H1 (cell line): ENCODE measurements around the gene GFI1B. TPM values are rescaled to one million over a fixed set of nuclear protein-coding genes. Genes with fewer than 3 reads are reported as not detected.

Source experiments
- CTCF ChIA-PET: fragments of 300-600 bp; sonication (Branson Sonifier 250); formaldehyde crosslinking; loops from one replicate; lab custom pipeline; 2021; ENCODE audit not compliant: partially characterized antibody; lab: Charles Lee
- POLR2A ChIA-PET: fragments of 300-600 bp; sonication (Branson Sonifier 250); formaldehyde crosslinking; loops from one replicate; lab custom pipeline; 2021; ENCODE audit warnings: inconsistent platforms; ENCODE audit not compliant: partially characterized antibody; lab: Charles Lee
- DNase-seq, 2 experiments: peaks; one replicate each; pipeline versions ENCODE4 v3.0.0 to v3.0.0-alpha.2; 2010 to 2022; ENCODE audit warnings: low spot score in 2 of 2, low read depth in 1 of 2, mixed read lengths in 1 of 2
- FAIRE-seq: peaks from 2 replicates; lab custom pipeline; 2011; peaks lifted over from hg19 to GRCh38; lab: Jason Lieb, UNC
- H2AFZ ChIP-seq: 2 replicates; pipeline ENCODE4 v1.8.1; 2012; ENCODE audit warnings: low read length, inconsistent platforms
- H2AK5ac ChIP-seq: 2 replicates; pipeline ENCODE4 v1.6.1; 2013; ENCODE audit warnings: low read depth, low read length
- H2BK120ac ChIP-seq: replicated peaks from 2 replicates; pipeline ENCODE3; 2013; ENCODE audit warnings: low read depth, low read length, inconsistent platforms
- H2BK12ac ChIP-seq: 2 replicates; pipeline ENCODE4 v1.6.1; 2013; ENCODE audit warnings: low read depth, low read length
- H2BK15ac ChIP-seq: 2 replicates; pipeline ENCODE4 v1.6.1; 2013; ENCODE audit warnings: low read length
- H2BK20ac ChIP-seq: 2 replicates; pipeline ENCODE4 v1.6.1; 2013; ENCODE audit warnings: low read length
- H2BK5ac ChIP-seq: 2 replicates; pipeline ENCODE4 v1.6.1; 2013; ENCODE audit warnings: low read depth, low read length
- H3K14ac ChIP-seq: 2 replicates; pipeline ENCODE4 v1.6.1; 2013; ENCODE audit warnings: inconsistent platforms; ENCODE audit not compliant: insufficient read length
- H3K18ac ChIP-seq: 2 replicates; pipeline ENCODE4 v1.6.1; 2013; ENCODE audit warnings: low read length; ENCODE audit errors: extremely low read depth
- H3K23ac ChIP-seq: 2 replicates; pipeline ENCODE4 v1.6.1; 2013; ENCODE audit warnings: inconsistent platforms; ENCODE audit not compliant: insufficient read length
- H3K23me2 ChIP-seq: 2 replicates; pipeline ENCODE4 v1.6.1; 2013; ENCODE audit warnings: low read depth, low read length
- H3K27ac ChIP-seq: 2 replicates; pipeline ENCODE4 v1.6.1; 2011; ENCODE audit warnings: low read depth, low read length, inconsistent platforms
- H3K27me3 ChIP-seq, 4 experiments: replicated peaks in 1 of 4; 1 replicate in 1 of 4; 2 replicates in 3 of 4; pipeline versions ENCODE4 v1.6.1 to v1.8.1; 2011 to 2013; ENCODE audit warnings: low read length in 3 of 4, mild to moderate bottlenecking in 3 of 4, inconsistent platforms in 2 of 4, mixed read lengths in 2 of 4, moderate library complexity in 1 of 4; ENCODE audit not compliant: control insufficient read depth in 3 of 4, insufficient read depth in 3 of 4; ENCODE audit errors: extremely low read depth in 1 of 4
- H3K36me3 ChIP-seq, 4 experiments: 2 replicates each; pipeline versions ENCODE4 v1.6.1 to v1.8.1; 2011 to 2013; ENCODE audit warnings: mild to moderate bottlenecking in 4 of 4, low read length in 3 of 4, moderate library complexity in 2 of 4, control low read depth in 1 of 4, inconsistent platforms in 1 of 4; ENCODE audit not compliant: insufficient read depth in 4 of 4, control insufficient read depth in 2 of 4
- H3K4ac ChIP-seq: replicated peaks from 2 replicates; pipeline ENCODE3; 2013; ENCODE audit warnings: low read length, low read depth, mixed read lengths, inconsistent platforms; ENCODE audit not compliant: insufficient read length
- H3K4me1 ChIP-seq, 4 experiments: replicated peaks in 1 of 4; 1 replicate in 1 of 4; 2 replicates in 3 of 4; pipeline versions ENCODE4 v1.6.1 to v1.8.1; 2011 to 2013; ENCODE audit warnings: low read length in 3 of 4, inconsistent platforms in 2 of 4, mixed read lengths in 1 of 4; ENCODE audit not compliant: insufficient read depth in 4 of 4, control insufficient read depth in 3 of 4
- H3K4me2 ChIP-seq, 2 experiments: 2 replicates each; pipeline versions ENCODE4 v1.6.1 to v1.8.1; 2011 to 2013; ENCODE audit warnings: low read depth in 2 of 2, low read length in 2 of 2, control low read depth in 1 of 2, inconsistent platforms in 1 of 2, mild to moderate bottlenecking in 1 of 2; ENCODE audit not compliant: insufficient read depth in 1 of 2
- H3K4me3 ChIP-seq, 4 experiments: fragments of 200-600, 300-600 bp in 1 of 4; sonication (generic), shearing (Covaris generic), sonication (Bioruptor Twin) in 1 of 4; 2 replicates each; pipeline versions ENCODE4 v1.5.1 to v1.8.1; 2011 to 2016; ENCODE audit warnings: low read length in 4 of 4, low read depth in 3 of 4, control low read depth in 2 of 4, inconsistent platforms in 2 of 4, mild to moderate bottlenecking in 2 of 4, mixed read lengths in 1 of 4, moderate library complexity in 1 of 4; ENCODE audit not compliant: insufficient read depth in 2 of 4; ENCODE audit errors: extremely low read depth in 1 of 4
- H3K56ac ChIP-seq: replicated peaks from 2 replicates; pipeline ENCODE3; 2013; ENCODE audit warnings: low read depth, mild to moderate bottlenecking, mixed read lengths, low read length, inconsistent platforms; ENCODE audit not compliant: insufficient read length
- H3K79me1 ChIP-seq: 2 replicates; pipeline ENCODE4 v1.6.1; 2013; ENCODE audit warnings: low read depth, low read length, control low read depth
- H3K79me2 ChIP-seq, 2 experiments: 2 replicates each; pipeline versions ENCODE4 v1.6.1 to v1.8.1; 2012 to 2013; ENCODE audit warnings: low read length in 2 of 2, mild to moderate bottlenecking in 2 of 2, inconsistent platforms in 1 of 2; ENCODE audit not compliant: insufficient read depth in 2 of 2, control insufficient read depth in 1 of 2
- H3K9ac ChIP-seq, 4 experiments: replicated peaks in 1 of 4; 1 replicate in 1 of 4; 2 replicates in 3 of 4; pipeline versions ENCODE4 v1.6.1 to v1.8.1; 2011 to 2013; ENCODE audit warnings: low read depth in 3 of 4, low read length in 3 of 4, control low read depth in 2 of 4, mild to moderate bottlenecking in 2 of 4, moderate library complexity in 2 of 4, inconsistent platforms in 1 of 4; ENCODE audit errors: extremely low read depth in 1 of 4
- H3K9me3 ChIP-seq, 2 experiments: 2 replicates each; pipeline versions ENCODE4 v1.6.1 to v1.8.1; 2012 to 2013; ENCODE audit warnings: mild to moderate bottlenecking in 2 of 2, moderate library complexity in 2 of 2, control low read depth in 1 of 2, inconsistent platforms in 1 of 2, low read depth in 1 of 2, low read length in 1 of 2, mixed read lengths in 1 of 2; ENCODE audit not compliant: insufficient read depth in 2 of 2
- H4K20me1 ChIP-seq, 2 experiments: replicated peaks in 1 of 2; 2 replicates each; pipeline versions ENCODE3 to v1.8.1; 2011 to 2013; ENCODE audit warnings: inconsistent platforms in 2 of 2, low read length in 2 of 2, mild to moderate bottlenecking in 1 of 2; ENCODE audit not compliant: insufficient read depth in 2 of 2, control insufficient read depth in 1 of 2
- H4K5ac ChIP-seq: 2 replicates; pipeline ENCODE4 v1.6.1; 2013; ENCODE audit warnings: low read length, low read depth, mixed read lengths, inconsistent platforms; ENCODE audit not compliant: insufficient read length
- H4K8ac ChIP-seq: 2 replicates; pipeline ENCODE4 v1.8.0; 2013; ENCODE audit warnings: mild to moderate bottlenecking, moderate library complexity, low read length, inconsistent platforms; ENCODE audit not compliant: insufficient read depth; ENCODE audit errors: extremely low read depth
- H4K91ac ChIP-seq: replicated peaks from 2 replicates; pipeline ENCODE3; 2013; ENCODE audit warnings: low read length, mixed read lengths, inconsistent platforms; ENCODE audit not compliant: insufficient read length
- ATF2 ChIP-seq: IDR thresholded peaks from 2 replicates; pipeline ENCODE4 v1.6.1; 2012; ENCODE audit warnings: low read length, inconsistent platforms
- BACH1 ChIP-seq: IDR thresholded peaks from 2 replicates; pipeline ENCODE4 v1.6.1; 2012; ENCODE audit warnings: low read length, improper control_type of control experiment
- E2F6 ChIP-seq: IDR thresholded peaks from 2 replicates; pipeline ENCODE4 v1.6.1; 2012; ENCODE audit warnings: inconsistent platforms
- JUN ChIP-seq: IDR thresholded peaks from 2 replicates; pipeline ENCODE4 v1.6.1; 2011; ENCODE audit warnings: low read depth, mild to moderate bottlenecking, improper control_type of control experiment, low read length
- KDM4A ChIP-seq: IDR thresholded peaks from one replicate; pipeline ENCODE4 v1.7.1; 2012; ENCODE audit warnings: low read depth, mild to moderate bottlenecking, moderate library complexity, low read length, inconsistent platforms; ENCODE audit not compliant: severe bottlenecking
- MAX ChIP-seq: IDR thresholded peaks from 2 replicates; pipeline ENCODE4 v1.6.1; 2012; ENCODE audit warnings: inconsistent platforms
- NANOG ChIP-seq: IDR thresholded peaks from 2 replicates; pipeline ENCODE4 v1.6.1; 2011; ENCODE audit warnings: low read length, low read depth, mild to moderate bottlenecking, inconsistent platforms; ENCODE audit not compliant: insufficient read depth, poor library complexity, severe bottlenecking
- POLR2A ChIP-seq, 2 experiments: IDR thresholded peaks; 1 replicate in 1 of 2; 2 replicates in 1 of 2; pipeline ENCODE4 v1.6.1; 2011; ENCODE audit warnings: low read depth in 2 of 2, low read length in 2 of 2, mild to moderate bottlenecking in 2 of 2; ENCODE audit errors: control extremely low read depth in 1 of 2
- RAD21 ChIP-seq, 2 experiments: IDR thresholded peaks in 1 of 2; conservative IDR thresholded peaks in 1 of 2; 2 replicates each; pipeline ENCODE4 v1.6.1; 2011; ENCODE audit warnings: low read depth in 2 of 2, low read length in 2 of 2, improper control_type of control experiment in 1 of 2, inconsistent platforms in 1 of 2, mild to moderate bottlenecking in 1 of 2, moderate library complexity in 1 of 2
- SIRT6 ChIP-seq: IDR thresholded peaks from one replicate; pipeline ENCODE4 v1.7.1; 2012; ENCODE audit warnings: low read length, inconsistent platforms
- SIX5 ChIP-seq: IDR thresholded peaks from 2 replicates; pipeline ENCODE4 v1.6.1; 2011; ENCODE audit warnings: mild to moderate bottlenecking, low read depth, low read length
- SP4 ChIP-seq: IDR thresholded peaks from 2 replicates; pipeline ENCODE4 v1.6.1; 2012; ENCODE audit warnings: low read length, inconsistent platforms
- WGBS, 2 experiments: shearing (Covaris generic) in 1 of 2; methylation state at CpG; one replicate each; pipeline versions ENCODE4 v1.1.6 to v1.1.7; 2013 to 2015; ENCODE audit warnings: low lambda C conversion rate in 2 of 2, mixed read lengths in 2 of 2, inconsistent platforms in 1 of 2, low coverage in 1 of 2, missing lambda C conversion rate in 1 of 2; ENCODE audit not compliant: insufficient replicate concordance in 2 of 2, insufficient coverage in 1 of 2, insufficient read length in 1 of 2; ENCODE audit errors: extremely low coverage in 1 of 2, missing lambda C conversion rate in 1 of 2; 5-methylcytosine and 5-hydroxymethylcytosine counted together
- polyA plus RNA-seq, 7 experiments: library from polyadenylated mRNA; depleted of rRNA in 3 of 7; stranded (reverse) in 5 of 7; unstranded in 2 of 7; fragments of >200 nt in 5 of 7; fragments of 200-250 nt in 2 of 7; gene quantifications; 1 replicate in 5 of 7; 2 replicates in 1 of 7; 4 replicates in 1 of 7; pipeline versions ENCODE4 v1.2.1 to v1.2.3, GENCODE V29; 2011 to 2013; ENCODE audit warnings: missing spikeins in 2 of 7, mixed read lengths in 2 of 7
- total RNA-seq: library from RNA; stranded (reverse); fragmentation: NEBNext Ultra II Directional; extraction: Animal tissue kit (Norgen Biotek cat#: 25700); gene quantifications from 2 replicates; pipeline ENCODE4 v1.2.1, GENCODE V29; 2021

Gene GFI1B
- total and polyA plus RNA-seq, 2 of the 8 experiments (the other 6 are each of a cell fraction or from before 2014, with no cell fraction given) = 0.09 to 0.11 TPM

- Histone ChIP-seq H3K23ac (no peak overlapping the region), H3K79me2 (no peaks in the 10 kb centered on the region), H3K9ac (no peak overlapping the region), H2BK5ac (no peak overlapping the region), H3K4me3 (no peak overlapping the region), H2BK20ac (no peak overlapping the region), H2AFZ (no peak overlapping the region), H3K18ac (no peak overlapping the region; the same call in 1 of the 2 replicates), H3K23me2 (no peaks in the 10 kb centered on the region), H4K5ac (no peak overlapping the region), H3K79me1 (no peaks in the 10 kb centered on the region), H4K8ac (no peak overlapping the region), H3K4me2 (no peak overlapping the region), H3K27me3 (peaks cover 0 to 5% (median 1%) of the 10 kb centered on the region in 4 experiments; a peak in 2 of 7 replicates), H3K4me1 (no peaks in the 10 kb centered on the region; a peak in 1 of 7 replicates), H3K36me3 (no peaks in the 10 kb centered on the region), H4K91ac (no peak overlapping the region), H3K14ac (no peak overlapping the region), H3K27ac (no peak overlapping the region), H3K4ac (no peak overlapping the region), H2AK5ac (no peak overlapping the region), H3K9me3 (no peaks in the 10 kb centered on the region), H2BK120ac (no peak overlapping the region), H4K20me1 (no peaks in the 10 kb centered on the region), H3K56ac (no peak overlapping the region), H2BK12ac (no peak overlapping the region), H2BK15ac (no peak overlapping the region)
- no peak for FAIRE-seq
- ChIA-PET CTCF (interaction anchor here (0.9 to 3.0 kb wide), 5 partner anchors 20 to 84 kb away, joined by 3 to 10 read pairs (median 3); no protein-coding TSS in a partner anchor), POLR2A (no interaction called here)
- 86% methylated on average over 7 of the region's 8 CpGs; no CpG with 5 or more reads in 1 of the 2 experiments for WGBS, 2 experiments
- DNase-seq = no peak
- TF ChIP-seq KDM4A = no peak
- TF ChIP-seq ATF2 = no peak
- no peak for TF ChIP-seq SP4
- TF ChIP-seq BACH1 = no peak
- TF ChIP-seq SIX5 = no peak
- TF ChIP-seq SIRT6 = no peak
- no peak for TF ChIP-seq JUN
- TF ChIP-seq RAD21 (IDR thresholded peaks at IDR 0.05 in 1 of 2, conservative IDR thresholded peaks at IDR 0.05 in 1 of 2; ENCODE audit: low read depth in 2 of 2, low read length in 2 of 2) = no peak
- TF ChIP-seq MAX = no peak
- TF ChIP-seq E2F6 = no peak
- no peak for TF ChIP-seq NANOG
- no peak for TF ChIP-seq POLR2A (IDR thresholded peaks at IDR 0.05; ENCODE audit: control extremely low read depth in 1 of 2, low read depth in 2 of 2, low read length in 2 of 2)
Measured at GRCh38 chr9:132985489-132985888, 7.0 kb downstream of the GFI1B start.
